GM06990 (cell line): ENCODE measurements around the gene CD47.

Source experiments
- DNase-seq: peaks from one replicate; pipeline ENCODE4 v3.0.0-alpha.2; 2011; ENCODE audit not compliant: insufficient read length; ENCODE audit errors: extremely low read depth
- H3K27me3 ChIP-seq: replicated peaks from 2 replicates; pipeline ENCODE4 v1.6.0; 2011; ENCODE audit warnings: low read length; ENCODE audit not compliant: control insufficient read depth, insufficient read depth
- H3K36me3 ChIP-seq: 2 replicates; pipeline ENCODE4 v1.5.1; 2011; ENCODE audit warnings: low read length; ENCODE audit not compliant: control insufficient read depth, insufficient read depth
- H3K4me3 ChIP-seq: replicated peaks from 2 replicates; pipeline ENCODE4 v1.5.1; 2011; ENCODE audit warnings: low read depth, mild to moderate bottlenecking, control low read depth, low read length
- CTCF ChIP-seq: IDR thresholded peaks from 2 replicates; pipeline ENCODE4 v1.5.1; 2011; ENCODE audit warnings: low read length, control low read depth, mild to moderate bottlenecking, inconsistent platforms; ENCODE audit not compliant: insufficient read depth, poor library complexity, severe bottlenecking

The CD47 gene

DNA sequence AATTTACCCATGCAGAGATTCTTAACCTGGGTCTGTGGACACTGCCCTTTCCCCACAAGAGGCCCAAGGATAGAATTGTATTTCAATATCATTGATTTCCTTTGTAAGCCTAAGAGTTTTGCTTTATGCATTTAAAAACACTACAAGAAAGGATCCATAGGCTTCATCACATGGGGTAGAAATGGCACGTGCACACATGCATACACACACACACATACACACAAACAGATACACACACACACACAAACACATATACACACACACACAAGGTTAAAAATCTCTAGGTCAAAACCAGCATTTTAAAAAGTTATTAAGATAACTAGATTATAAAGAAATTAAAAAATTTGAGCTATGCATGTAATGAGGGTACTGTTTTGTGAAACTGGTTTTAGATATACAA lies 35.5 kb upstream of the CD47 start:
- Histone ChIP-seq H3K27me3 (no peaks in the 10 kb centered on the region), H3K4me3 (peak overlapping the region; percentile 76), H3K36me3 (no peaks in the 10 kb centered on the region)
- DNase-seq, result no peak
- TF ChIP-seq CTCF, result no peak

GRCh38 chr3:108125550-108126071 lies 34.8 kb upstream of the CD47 start:
- DNase-seq, result peak; percentile 81
- TF ChIP-seq CTCF, result no peak
- H3K36me3 ChIP-seq, result no peaks in the 10 kb centered on the region
- H3K4me3 ChIP-seq, result peak overlapping the region; percentile 76
- no peaks in the 10 kb centered on the region for H3K27me3 ChIP-seq

DNA sequence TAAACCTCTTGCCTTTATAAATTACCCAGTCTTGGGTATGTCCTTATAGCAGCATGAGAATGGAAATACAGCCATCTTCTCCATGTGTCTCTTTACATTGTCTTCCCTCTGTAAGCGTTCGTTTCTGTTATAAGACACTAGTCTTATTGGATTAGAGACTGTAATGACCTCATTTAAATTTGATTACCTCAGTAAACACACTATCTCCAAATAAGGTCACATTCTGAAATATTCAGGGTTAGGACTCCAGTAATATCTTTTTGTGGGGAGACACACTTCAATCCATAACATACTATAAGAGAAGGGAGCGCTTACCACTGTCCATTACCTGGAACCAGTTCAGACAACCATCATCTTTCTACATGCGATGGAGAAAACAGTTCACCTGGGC lies 34.3 kb upstream of the CD47 start:
- peak; percentile 31 for DNase-seq
- H3K36me3 ChIP-seq, result no peaks in the 10 kb centered on the region
- TF ChIP-seq CTCF, result no peak
- peak overlapping the region; percentile 76 for H3K4me3 ChIP-seq
- H3K27me3 ChIP-seq, result no peaks in the 10 kb centered on the region

DNA sequence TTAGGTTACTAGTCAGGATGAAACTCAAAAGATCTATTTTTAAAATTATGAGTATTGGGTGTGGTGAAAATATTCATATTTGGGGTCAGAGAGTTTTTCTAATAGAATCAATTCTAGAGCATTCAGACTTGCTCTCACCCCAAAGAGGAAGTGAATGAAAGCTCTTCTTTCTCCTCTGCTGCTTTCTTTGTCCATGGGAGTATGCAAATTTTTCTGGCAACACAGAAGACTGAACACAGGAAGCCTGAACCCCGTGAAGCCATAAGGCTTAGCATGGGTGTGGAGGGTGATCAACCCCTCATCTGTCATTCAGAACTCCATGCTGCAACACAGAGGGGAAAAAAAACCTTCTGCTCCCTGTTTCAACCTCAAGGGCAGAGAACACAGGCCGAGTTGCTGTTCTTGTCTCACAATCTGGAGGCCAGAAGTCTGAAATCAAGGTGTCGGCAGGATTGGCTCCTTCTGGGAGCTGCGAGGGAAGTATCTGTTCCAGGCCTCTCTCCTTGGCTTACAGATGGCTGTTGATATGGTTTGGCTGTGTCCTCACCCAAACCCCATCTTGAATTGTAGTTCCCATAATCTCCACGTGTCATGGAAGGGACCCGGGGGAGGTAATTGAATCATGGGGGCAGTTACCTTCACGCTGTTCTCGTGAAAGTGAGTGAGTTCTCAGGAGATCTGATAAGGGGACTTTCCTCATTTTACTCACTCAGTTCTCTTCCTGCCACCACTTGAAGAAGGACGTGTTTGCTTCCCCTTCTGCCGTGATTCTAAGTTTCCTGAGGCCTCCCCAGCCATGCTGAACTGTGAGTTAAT lies 33.7 kb upstream of the CD47 start:
- Histone ChIP-seq H3K36me3 (no peaks in the 10 kb centered on the region), H3K27me3 (no peaks in the 10 kb centered on the region), H3K4me3 (peak overlapping the region; percentile 76)
- TF ChIP-seq CTCF, result no peak
- DNase-seq, result peak; percentile 90

DNA sequence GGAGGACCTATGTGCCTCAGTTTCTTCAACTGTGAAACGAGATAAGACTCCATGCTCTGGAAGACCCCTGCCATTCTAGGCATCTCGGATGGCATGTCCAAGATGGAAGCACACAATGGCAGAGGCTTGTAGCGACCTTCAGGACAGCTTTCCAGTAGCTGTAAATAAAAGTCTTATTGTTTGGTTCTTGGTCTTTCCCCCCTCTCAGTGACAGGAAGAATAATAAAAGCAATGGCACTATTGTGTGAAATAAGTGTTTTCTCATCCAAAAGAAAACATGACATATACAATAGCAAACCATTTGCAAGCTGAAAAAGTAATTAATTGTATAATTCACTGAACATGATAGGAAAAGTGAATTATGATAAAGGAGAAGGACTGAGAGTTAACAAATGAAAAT lies 32.5 kb upstream of the CD47 start:
- no peak for TF ChIP-seq CTCF
- Histone ChIP-seq H3K36me3 (no peaks in the 10 kb centered on the region), H3K4me3 (no peak overlapping the region), H3K27me3 (no peaks in the 10 kb centered on the region)
- no peak for DNase-seq
